GM21619 (cell line): ENCODE results near the gene SP100.
"Not testable (repeated sequence)": the region's sequence is repeated elsewhere in the genome, so short reads cannot be mapped to it uniquely, and the experiment has no call there.

Experiments used
- ATAC-seq: cut with Tn5 transposase; IDR thresholded peaks from one replicate; pipeline ENCODE4 v1.9.1; 2021; ENCODE audit not compliant: unreplicated experiment

The SP100 gene

GRCh38 chr2:230455005-230455684 lies 39.1 kb downstream of the SP100 start:
- ATAC-seq: no peak

- no peak for ATAC-seq
Observed at GRCh38 chr2:230457073-230457768, 41.2 kb downstream of the SP100 start.

- ATAC-seq: no peak
Observed at GRCh38 chr2:230457793-230458192, 41.8 kb downstream of the SP100 start.

GRCh38 chr2:230459216-230459615 lies 43.2 kb downstream of the SP100 start:
- ATAC-seq: no peak

- ATAC-seq: no peak
Observed at GRCh38 chr2:230471074-230471473, 55.1 kb downstream of the SP100 start.

- peak; percentile 45 for ATAC-seq
Observed at GRCh38 chr2:230472621-230473018, 56.6 kb downstream of the SP100 start.

GRCh38 chr2:230473378-230473777 lies 57.4 kb downstream of the SP100 start:
- no peak for ATAC-seq

- ATAC-seq: no peak
Observed at GRCh38 chr2:230475143-230475542, 59.1 kb downstream of the SP100 start.

GRCh38 chr2:230485801-230486341 lies 69.9 kb downstream of the SP100 start:
- no peak for ATAC-seq

- ATAC-seq: not testable (repeated sequence)
Observed at GRCh38 chr2:230491219-230491618, 75.2 kb downstream of the SP100 start.

GRCh38 chr2:230492107-230492506 lies 76.1 kb downstream of the SP100 start:
- ATAC-seq: no peak

- ATAC-seq: no peak
Observed at GRCh38 chr2:230494980-230495379, 79.0 kb downstream of the SP100 start.

GRCh38 chr2:230496891-230497290 lies 80.9 kb downstream of the SP100 start:
- ATAC-seq: peak; percentile 73

GRCh38 chr2:230498506-230499107 lies 82.6 kb downstream of the SP100 start:
- ATAC-seq: no peak

GRCh38 chr2:230502593-230502992 lies 86.6 kb downstream of the SP100 start:
- no peak for ATAC-seq

GRCh38 chr2:230503798-230504197 lies 87.8 kb downstream of the SP100 start:
- no peak for ATAC-seq

GRCh38 chr2:230505162-230505561 lies 89.2 kb downstream of the SP100 start:
- ATAC-seq: peak; percentile 81

GRCh38 chr2:230512955-230513748 lies 97.2 kb downstream of the SP100 start:
- ATAC-seq: no peak

- ATAC-seq: no peak
Observed at GRCh38 chr2:230520061-230520874, 104.3 kb downstream of the SP100 start.

- no peak for ATAC-seq
Observed at GRCh38 chr2:230520875-230521155, 104.8 kb downstream of the SP100 start.

- ATAC-seq: no peak
Observed at GRCh38 chr2:230521386-230521785, 105.4 kb downstream of the SP100 start.
